Smooth muscle cell (in vitro differentiated cells): ENCODE results near the gene ZNF410. TPM values are rescaled to one million over a fixed set of nuclear protein-coding genes. Genes with fewer than 3 reads are reported as not detected.

Experiments
- DNase-seq: peaks from one replicate; lab custom pipeline; 2025; ENCODE audit not compliant: unreplicated experiment; lab: John Stamatoyannopoulos, UW
- H2AFZ ChIP-seq: fragments of 200-600 bp; sonication (generic); 2 replicates; pipeline ENCODE4 v1.6.0; 2016; ENCODE audit warnings: antibody characterized with exemption, low read depth, mild to moderate bottlenecking
- H3F3A ChIP-seq: fragments of 200-600 bp; sonication (generic); 2 replicates; pipeline ENCODE4 v1.6.0; 2017; ENCODE audit warnings: antibody characterized with exemption, low read depth
- H3K27ac ChIP-seq: fragments of 200-600 bp; sonication (generic); 2 replicates; pipeline ENCODE4 v1.5.1; 2016; ENCODE audit warnings: low read depth, mild to moderate bottlenecking
- H3K27me3 ChIP-seq: fragments of 200-600 bp; sonication (generic); 2 replicates; pipeline ENCODE4 v1.6.1; 2016; ENCODE audit warnings: low read depth, mild to moderate bottlenecking
- H3K36me3 ChIP-seq: fragments of 200-600 bp; sonication (generic); 2 replicates; pipeline ENCODE4 v1.5.1; 2016; ENCODE audit warnings: low read depth
- H3K4me1 ChIP-seq: fragments of 200-600 bp; sonication (generic); 2 replicates; pipeline ENCODE4 v1.5.1; 2016; ENCODE audit warnings: low read depth
- H3K4me2 ChIP-seq: fragments of 200-600 bp; sonication (generic); 2 replicates; pipeline ENCODE4 v1.6.0; 2016; ENCODE audit warnings: mild to moderate bottlenecking
- H3K4me3 ChIP-seq: fragments of 200-600 bp; sonication (generic); 2 replicates; pipeline ENCODE4 v1.5.1; 2016; ENCODE audit warnings: mild to moderate bottlenecking
- H3K79me2 ChIP-seq: fragments of 200-600 bp; sonication (generic); 2 replicates; pipeline ENCODE4 v1.6.0; 2016; ENCODE audit warnings: low read depth, mild to moderate bottlenecking
- H3K9ac ChIP-seq: fragments of 200-600 bp; sonication (generic); 2 replicates; pipeline ENCODE4 v1.6.0; 2016; ENCODE audit warnings: low read depth
- H3K9me3 ChIP-seq: fragments of 200-600 bp; sonication (generic); replicated peaks from 2 replicates; pipeline ENCODE4 v1.5.1; 2016; ENCODE audit warnings: low read depth
- H4K20me1 ChIP-seq: fragments of 200-600 bp; sonication (generic); 2 replicates; pipeline ENCODE4 v1.6.0; 2016; ENCODE audit warnings: low read depth
- CTCF ChIP-seq: fragments of 200-600 bp; sonication (generic); IDR thresholded peaks from 2 replicates; pipeline ENCODE4 v1.5.1; 2017; ENCODE audit warnings: borderline replicate concordance, mild to moderate bottlenecking, antibody characterized with exemption; ENCODE audit not compliant: insufficient read depth, poor library complexity, severe bottlenecking
- WGBS: methylation state at CpG from one replicate; pipeline ENCODE4 v1.1.7; 2016; ENCODE audit warnings: low lambda C conversion rate; 5-methylcytosine and 5-hydroxymethylcytosine counted together
- polyA plus RNA-seq: library from polyadenylated mRNA; unstranded; fragments of >200 nt; fragmentation: Nextera tagmentation; extraction: Ambion mirVana; gene quantifications from 2 replicates; pipeline ENCODE4 v1.2.1, GENCODE V29; 2016
- total RNA-seq: library from RNA; depleted of rRNA; stranded (reverse); fragments of >200 nt; gene quantifications from 2 replicates; pipeline ENCODE4 v1.2.3, GENCODE V29; 2014

Gene ZNF410
- total and polyA plus RNA-seq, 2 experiments from 2014 or later, result 45.1 to 67.3 TPM

- TF ChIP-seq CTCF, result no peak
- no peak overlapping the region for H3K4me2 ChIP-seq
- H3K4me1 ChIP-seq, result no peaks in the 10 kb centered on the region
- H3K4me3 ChIP-seq, result no peak overlapping the region
- H3K9me3 ChIP-seq, result no peaks in the 10 kb centered on the region
- no peaks in the 10 kb centered on the region for H3F3A ChIP-seq
- no peak overlapping the region for H2AFZ ChIP-seq
- 98% methylated on average over 2 of the region's 2 CpGs for WGBS
- no peak overlapping the region for H3K9ac ChIP-seq
- no peaks in the 10 kb centered on the region for H4K20me1 ChIP-seq
- H3K36me3 ChIP-seq, result no peaks in the 10 kb centered on the region
- no peaks in the 10 kb centered on the region for H3K27me3 ChIP-seq
- no peak for DNase-seq
- no peak overlapping the region for H3K27ac ChIP-seq
- H3K79me2 ChIP-seq, result no peaks in the 10 kb centered on the region
Measured at GRCh38 chr14:73870525-73871235, 16.0 kb upstream of the ZNF410 start.

GRCh38 chr14:73873660-73874059, 13.0 kb upstream of the ZNF410 start:
- Histone ChIP-seq H3K27me3 (no peaks in the 10 kb centered on the region), H3K4me1 (no peaks in the 10 kb centered on the region), H3F3A (no peaks in the 10 kb centered on the region), H3K27ac (no peak overlapping the region), H3K79me2 (no peaks in the 10 kb centered on the region), H3K36me3 (no peaks in the 10 kb centered on the region), H3K4me3 (no peak overlapping the region), H3K9ac (no peak overlapping the region), H3K9me3 (no peaks in the 10 kb centered on the region), H4K20me1 (no peaks in the 10 kb centered on the region), H2AFZ (no peak overlapping the region), H3K4me2 (no peak overlapping the region)
- 97% methylated on average over 3 of the region's 3 CpGs for WGBS
- TF ChIP-seq CTCF, result no peak
- no peak for DNase-seq

GRCh38 chr14:73877790-73878189, 8.9 kb upstream of the ZNF410 start:
- H4K20me1 ChIP-seq, result no peaks in the 10 kb centered on the region
- 92% methylated on average over 3 of the region's 3 CpGs for WGBS
- H3F3A ChIP-seq, result no peaks in the 10 kb centered on the region
- H2AFZ ChIP-seq, result no peak overlapping the region
- no peaks in the 10 kb centered on the region for H3K27me3 ChIP-seq
- no peak overlapping the region for H3K4me3 ChIP-seq
- no peak overlapping the region for H3K27ac ChIP-seq
- no peak overlapping the region for H3K4me2 ChIP-seq
- no peaks in the 10 kb centered on the region for H3K36me3 ChIP-seq
- no peak for TF ChIP-seq CTCF
- H3K4me1 ChIP-seq, result no peaks in the 10 kb centered on the region
- no peaks in the 10 kb centered on the region for H3K9me3 ChIP-seq
- no peak for DNase-seq
- H3K79me2 ChIP-seq, result no peaks in the 10 kb centered on the region
- no peak overlapping the region for H3K9ac ChIP-seq

GRCh38 chr14:73878436-73878835, 8.2 kb upstream of the ZNF410 start:
- no peak overlapping the region for H3K27ac ChIP-seq
- no peaks in the 10 kb centered on the region for H3F3A ChIP-seq
- DNase-seq, result no peak
- no peak overlapping the region for H3K4me2 ChIP-seq
- no peaks in the 10 kb centered on the region for H3K27me3 ChIP-seq
- no peak overlapping the region for H2AFZ ChIP-seq
- TF ChIP-seq CTCF, result no peak
- 84% methylated on average over 6 of the region's 6 CpGs for WGBS
- H3K36me3 ChIP-seq, result no peaks in the 10 kb centered on the region
- H3K79me2 ChIP-seq, result no peaks in the 10 kb centered on the region
- H3K9ac ChIP-seq, result no peak overlapping the region
- no peaks in the 10 kb centered on the region for H4K20me1 ChIP-seq
- no peaks in the 10 kb centered on the region for H3K4me1 ChIP-seq
- no peaks in the 10 kb centered on the region for H3K9me3 ChIP-seq
- no peak overlapping the region for H3K4me3 ChIP-seq
